CD4-positive, alpha-beta T cell treated with Interleukin-15 for 1 hour (primary cell): ENCODE results near the gene LIPC.

Experiments used
- DNase-seq: peaks from one replicate; pipeline ENCODE4 v3.0.0-alpha.2; 2020

LIPC gene

DNA sequence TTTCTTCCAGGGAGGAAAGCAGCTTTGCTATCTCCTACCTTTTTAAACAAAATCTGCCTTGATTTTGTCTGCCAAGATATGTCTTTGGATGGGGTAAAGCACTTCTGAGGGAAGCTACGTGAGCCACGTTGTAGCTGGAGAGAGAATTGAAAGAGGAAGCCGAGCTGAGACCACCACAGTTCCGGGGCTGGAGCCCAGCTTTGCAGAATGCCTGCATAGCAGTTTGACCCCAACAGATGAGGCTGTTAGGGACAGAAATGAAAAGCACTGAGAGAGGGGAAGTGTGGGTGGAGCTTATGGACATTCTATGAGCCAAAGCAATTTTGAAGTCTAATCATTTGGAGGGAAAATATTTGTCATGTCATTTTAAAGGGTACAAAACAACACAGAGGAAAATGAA, 45.4 kb downstream of the LIPC start:
- DNase-seq: no peak

DNA sequence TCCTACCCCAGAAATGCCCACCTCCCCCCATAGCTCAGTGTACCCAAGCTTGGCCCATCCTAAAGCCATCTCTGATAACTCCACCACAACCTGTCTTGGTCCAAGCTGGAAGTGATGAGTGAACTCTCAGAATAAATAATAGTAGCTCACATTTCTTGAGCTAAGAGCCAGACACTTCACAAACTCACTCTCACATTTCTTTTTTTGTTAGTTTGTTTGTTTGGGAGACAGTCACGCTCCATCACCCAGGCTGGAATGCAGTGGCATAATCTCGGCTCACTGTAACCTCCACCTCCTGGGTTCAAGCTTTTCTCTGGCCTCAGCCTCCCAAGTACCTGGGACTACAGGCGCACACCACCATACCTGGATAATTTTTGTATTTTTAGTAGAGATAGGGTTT, 46.2 kb downstream of the LIPC start:
- DNase-seq: no peak

DNA sequence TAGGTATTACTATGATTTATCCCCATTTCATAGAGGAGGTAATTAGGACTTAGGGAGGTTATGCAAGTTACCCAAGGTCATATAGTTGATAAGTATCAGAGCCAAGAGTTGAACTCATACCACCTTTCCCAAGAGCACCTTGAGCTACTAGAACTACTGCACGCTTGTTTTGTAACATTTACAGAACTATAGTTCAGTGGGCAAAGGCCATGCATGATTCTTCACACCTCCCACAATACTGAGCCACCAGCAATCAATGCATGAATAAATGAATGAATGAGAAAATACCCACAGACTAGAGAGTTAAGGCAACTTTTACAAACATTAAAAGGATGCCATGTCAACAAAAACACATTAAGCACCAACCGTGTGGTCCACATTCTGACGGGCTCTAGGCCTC, 46.8 kb downstream of the LIPC start:
- no peak for DNase-seq

DNA sequence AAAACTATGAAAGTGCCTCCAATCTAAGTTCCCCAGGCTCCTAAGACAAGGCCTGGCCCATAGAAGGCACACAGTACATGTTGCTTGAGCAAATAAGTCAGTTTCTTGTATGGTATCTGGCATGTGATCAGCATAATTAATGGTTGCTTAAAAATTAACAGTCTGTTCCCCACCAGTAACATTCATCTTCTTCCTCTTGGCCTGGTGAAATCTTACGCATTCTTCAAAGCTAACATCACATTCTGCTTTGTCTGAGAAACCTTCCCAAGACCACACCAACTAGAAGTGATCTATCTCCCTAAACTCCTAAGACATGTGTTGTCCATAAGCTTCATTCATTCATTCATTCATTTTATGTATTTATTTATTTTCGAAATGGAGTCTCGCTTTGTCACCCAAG, 48.1 kb downstream of the LIPC start:
- no peak for DNase-seq

DNA sequence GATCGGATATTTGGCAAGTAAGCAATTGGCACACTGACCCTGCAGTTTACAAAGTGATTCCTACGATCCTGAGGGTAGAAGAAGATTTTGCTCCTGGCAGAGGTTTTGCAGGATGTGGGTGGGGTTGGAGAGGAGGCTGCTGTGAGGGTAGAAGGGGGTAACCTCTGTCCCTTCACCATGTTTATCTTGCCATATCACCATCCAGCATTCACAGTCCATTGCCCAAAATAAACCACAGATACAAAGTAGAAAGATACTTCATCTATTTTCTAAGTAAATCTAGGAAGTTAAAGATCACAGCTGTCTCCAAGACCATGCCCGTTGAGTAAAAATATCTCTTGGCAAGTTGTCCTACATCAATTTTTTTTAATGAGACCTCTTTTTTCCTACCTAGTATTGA, 51.6 kb downstream of the LIPC start:
- DNase-seq: no peak

DNA sequence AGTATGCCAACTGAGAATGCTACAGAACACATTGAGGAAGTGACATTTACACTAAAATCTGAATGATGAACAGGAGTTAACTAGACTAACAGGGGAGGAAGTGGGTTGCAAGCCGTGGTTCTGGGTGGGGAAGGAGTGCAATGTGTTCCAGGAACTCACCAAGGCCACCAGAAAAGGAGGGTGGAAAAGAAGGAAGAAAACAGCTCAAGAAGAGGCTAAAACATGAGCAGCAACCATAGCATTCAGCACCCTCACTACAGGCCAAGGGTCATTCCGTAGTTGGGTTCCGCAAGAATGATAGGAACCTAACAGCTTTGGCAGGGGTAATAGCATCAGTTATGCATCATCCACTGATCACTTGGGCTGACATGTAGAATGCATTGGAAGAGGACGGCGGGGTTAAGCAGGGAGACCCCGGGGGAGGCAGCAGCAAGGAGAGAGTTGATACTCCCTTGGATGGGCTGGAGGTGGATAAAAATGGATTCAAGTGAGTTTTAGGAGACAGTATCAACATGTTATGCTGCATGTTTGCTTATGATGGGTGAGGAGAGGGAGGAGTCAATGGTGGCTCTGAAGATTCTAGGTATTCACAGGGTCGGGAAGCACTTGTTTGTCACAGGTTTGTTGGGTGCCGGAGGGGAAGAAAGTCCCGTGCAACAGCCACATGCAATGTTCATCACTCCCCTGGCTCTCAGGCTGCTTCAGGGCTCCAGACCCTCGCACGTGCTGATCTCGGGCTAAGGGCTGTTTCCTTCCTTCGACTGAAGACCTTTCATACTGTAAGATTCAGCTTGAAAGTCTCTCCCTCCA, 53.2 kb downstream of the LIPC start:
- peak; percentile 55 for DNase-seq

DNA sequence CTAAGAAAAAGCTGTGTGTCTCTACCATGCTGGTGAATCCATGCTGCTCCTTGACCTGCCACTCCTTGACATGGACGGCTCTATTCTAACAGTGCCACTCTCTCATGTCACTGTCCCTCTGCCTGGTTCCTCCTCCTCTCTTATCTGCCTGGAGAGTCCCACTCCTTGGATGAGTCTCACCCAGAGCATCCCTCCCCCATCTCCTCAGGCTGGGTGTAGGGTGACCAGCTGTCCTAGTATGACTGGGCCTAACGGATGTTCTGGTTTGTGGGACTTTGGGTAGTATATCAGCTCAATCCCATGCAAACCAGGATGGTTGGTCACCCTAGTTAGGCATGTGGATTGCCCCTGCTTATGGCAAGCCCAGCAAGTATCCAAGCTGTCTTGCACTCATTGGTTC, 54.3 kb downstream of the LIPC start:
- DNase-seq: no peak

DNA sequence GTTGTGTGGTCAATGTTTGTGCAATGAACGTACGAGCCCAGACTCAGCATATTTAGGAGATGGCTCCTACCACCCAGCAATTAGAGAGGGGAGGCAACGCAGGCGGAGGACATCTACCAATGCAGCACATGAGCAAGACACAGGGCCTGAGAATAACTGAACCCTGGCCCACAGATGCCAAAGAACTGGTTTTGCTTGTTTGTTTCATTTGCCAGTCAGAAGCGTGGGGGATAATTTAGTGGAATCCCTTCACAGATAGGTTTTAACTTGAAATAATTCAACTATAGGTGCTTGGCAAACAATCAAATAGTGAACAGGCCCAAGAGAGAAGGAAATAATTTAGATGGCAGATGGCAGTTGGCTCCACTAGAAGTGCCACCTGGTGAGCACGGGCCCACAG, 54.8 kb downstream of the LIPC start:
- DNase-seq: no peak

DNA sequence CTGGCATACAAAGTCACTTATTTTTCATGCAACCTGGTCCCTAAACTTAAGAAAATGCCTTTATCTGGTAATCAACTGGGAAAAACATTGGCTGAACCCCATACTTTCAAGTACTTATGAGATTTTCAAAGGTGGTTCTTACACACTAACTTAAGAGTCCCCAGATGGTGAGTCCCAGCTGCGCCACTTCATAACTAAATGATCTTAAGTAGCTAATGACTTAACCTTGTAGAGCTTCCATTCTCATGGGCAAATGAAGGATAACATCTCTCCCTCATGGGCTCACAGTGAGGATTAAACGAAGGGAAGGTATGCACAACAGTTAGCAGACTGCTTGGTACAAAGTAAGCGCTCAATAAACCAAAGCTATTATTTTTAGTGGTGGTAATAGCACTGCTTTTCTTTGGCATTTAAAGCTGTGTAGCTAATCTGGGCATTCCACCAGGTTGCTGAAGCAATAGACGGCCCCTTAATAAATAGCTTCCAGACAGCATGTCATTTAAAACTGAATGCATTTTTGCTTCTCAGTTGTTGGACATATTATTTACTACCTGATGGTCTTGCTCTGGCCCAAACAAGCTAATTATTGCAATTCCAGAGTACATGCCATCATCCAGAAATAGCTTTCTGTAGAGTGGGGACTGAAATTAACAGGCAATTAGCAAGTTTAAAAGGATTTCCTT, 55.4 kb downstream of the LIPC start:
- DNase-seq: no peak

DNA sequence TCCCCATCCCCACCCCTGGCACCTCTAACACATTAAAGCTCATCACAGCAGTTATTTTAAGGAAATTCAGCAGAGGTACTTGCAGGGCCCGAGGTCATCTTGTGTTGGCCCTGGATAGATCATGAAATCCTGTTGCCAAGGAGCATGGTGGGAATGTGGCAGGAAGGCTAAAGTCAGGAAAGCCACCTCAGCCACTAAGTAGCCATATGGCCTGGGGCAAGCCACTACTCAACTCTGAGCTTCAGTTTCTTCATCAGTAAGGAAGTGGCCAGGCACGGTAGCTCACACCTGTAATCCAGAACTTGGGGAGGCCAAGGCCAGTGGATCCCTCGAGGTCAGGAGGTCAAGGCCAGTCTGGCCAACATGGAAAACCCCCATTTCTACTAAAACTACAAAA, 55.9 kb downstream of the LIPC start:
- DNase-seq: no peak

DNA sequence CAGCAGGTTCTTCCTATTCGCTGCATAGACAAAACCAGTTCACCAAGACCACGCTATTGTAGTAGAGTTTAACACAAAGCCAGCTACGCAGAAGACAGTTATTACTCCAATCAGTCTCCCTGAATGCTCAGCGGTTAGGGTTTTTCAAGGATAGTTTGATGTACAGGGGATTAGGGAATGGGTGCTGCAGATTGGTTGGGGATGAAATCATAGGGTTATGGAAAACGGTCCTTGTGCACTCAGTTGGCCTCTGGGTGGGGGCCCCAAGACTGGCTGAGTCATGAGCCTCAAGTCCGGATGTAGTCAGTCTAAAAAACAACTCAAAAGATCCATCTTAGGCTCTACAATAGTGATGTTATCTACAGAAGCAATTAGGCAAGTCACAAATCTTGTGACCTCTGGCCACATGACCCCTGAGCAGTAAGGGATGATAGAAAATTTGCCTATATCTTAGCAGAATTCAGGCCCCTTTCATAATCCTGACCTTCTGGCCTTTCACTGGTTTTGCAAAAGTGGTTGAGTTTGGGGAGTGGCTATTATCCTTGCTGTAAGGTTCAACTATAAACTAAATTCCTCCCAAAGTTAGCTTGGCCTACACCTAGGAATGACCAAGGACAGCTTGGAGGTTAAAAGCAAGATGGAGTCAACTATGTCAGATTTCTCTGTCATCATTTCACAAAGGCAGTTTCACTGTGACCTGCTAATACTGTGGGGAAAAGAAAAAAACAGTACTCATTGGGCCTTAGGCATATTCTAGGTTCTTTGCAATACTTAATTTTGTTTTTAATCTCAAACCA, 57.7 kb downstream of the LIPC start:
- no peak for DNase-seq

DNA sequence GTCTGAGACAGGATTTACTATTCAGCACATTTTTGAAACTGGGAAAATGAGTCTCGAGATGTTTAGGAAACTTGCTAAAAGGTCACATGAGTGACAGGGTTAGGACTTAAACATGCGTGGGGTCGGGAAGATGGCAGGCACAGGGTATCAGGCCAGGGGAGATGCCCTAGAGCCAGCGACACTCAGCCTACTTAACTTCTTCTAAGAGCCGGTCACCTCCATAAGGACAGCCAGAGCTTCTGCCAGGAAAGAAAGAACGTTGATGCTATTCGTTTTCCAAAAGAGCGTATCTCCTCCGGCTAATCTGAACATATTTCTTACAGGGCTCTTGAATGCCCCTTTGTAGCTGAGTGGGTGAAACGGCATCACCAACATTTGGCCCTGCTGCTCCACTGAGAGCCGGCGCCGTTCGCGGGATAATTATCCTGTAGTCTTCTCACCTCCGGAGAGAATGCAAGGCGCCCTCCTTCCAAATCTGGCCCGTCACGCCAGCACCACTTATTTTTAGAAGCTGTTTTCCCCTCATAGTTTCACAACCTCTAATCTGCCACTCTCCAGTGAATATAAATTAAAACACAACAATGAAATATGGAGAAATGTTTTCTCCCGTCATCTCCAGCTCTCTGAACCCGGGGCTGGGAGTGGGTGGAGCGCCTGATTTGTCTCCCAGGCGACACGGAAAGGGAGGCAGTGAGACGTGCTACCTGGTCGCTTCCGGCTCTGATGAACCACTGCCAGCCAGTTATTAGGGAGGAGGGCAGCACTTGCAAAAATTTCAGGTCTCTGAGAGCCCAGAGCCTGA, 58.5 kb downstream of the LIPC start:
- no peak for DNase-seq

DNA sequence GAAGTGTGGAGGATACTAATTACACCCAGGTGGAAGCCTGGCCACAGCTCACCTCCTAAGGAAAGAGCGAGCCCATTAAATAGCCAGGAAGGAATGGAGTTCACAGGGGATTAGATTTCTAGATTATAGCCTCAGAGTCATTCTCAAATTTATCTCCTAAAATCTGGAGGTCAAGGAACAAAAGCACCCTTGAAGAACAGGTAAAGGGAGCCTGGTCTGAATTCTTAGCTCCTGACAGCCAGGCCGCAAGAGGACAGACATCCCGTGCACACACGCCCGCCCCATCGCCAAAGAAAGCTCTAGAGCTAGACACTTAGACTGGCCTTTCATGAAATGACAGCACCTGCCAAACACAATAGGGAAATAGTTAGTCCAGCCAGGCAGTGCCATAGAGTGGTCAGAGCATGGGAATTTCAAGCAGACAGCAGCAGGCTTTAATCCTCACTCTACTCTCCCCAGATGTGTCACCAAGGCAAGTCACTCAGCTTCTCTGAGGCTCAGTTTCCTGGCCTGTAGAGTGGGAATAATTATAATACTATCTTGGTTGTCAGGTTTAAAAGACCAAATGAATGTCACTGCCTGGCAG, 59.2 kb downstream of the LIPC start:
- DNase-seq: no peak

DNA sequence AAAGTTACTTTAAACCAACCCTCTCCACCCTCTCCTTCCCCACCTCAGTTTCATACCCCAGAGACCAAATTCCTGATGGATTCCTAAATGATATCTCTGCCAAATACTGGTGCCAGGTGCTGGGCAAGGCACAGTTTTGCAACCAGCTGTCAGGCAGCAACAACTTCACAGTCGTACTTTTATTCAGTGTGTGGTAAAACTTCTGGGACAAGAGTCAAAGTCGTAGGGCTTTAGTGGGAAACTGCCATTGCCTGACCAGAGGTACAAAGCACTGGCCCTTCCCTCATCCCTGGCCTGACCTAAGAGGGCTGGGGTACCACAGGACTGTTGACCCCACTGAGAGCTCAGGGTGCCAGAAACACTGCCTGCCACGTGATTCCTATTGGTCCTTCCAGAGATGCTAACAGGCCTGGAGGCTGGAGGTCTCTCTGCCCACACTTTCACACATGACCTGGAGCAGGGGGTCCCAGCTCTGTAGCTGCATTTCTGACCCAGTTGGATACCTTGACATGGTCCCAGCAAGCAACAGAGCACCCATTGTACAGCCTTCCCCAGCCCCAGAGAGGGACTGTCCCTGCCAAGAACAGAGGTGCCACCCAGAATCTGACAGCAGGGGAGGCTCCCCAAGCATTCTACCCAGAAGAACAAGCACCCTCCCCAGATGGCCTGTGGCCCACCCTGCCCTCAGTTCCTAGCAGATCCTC, 59.9 kb downstream of the LIPC start:
- DNase-seq: no peak

DNA sequence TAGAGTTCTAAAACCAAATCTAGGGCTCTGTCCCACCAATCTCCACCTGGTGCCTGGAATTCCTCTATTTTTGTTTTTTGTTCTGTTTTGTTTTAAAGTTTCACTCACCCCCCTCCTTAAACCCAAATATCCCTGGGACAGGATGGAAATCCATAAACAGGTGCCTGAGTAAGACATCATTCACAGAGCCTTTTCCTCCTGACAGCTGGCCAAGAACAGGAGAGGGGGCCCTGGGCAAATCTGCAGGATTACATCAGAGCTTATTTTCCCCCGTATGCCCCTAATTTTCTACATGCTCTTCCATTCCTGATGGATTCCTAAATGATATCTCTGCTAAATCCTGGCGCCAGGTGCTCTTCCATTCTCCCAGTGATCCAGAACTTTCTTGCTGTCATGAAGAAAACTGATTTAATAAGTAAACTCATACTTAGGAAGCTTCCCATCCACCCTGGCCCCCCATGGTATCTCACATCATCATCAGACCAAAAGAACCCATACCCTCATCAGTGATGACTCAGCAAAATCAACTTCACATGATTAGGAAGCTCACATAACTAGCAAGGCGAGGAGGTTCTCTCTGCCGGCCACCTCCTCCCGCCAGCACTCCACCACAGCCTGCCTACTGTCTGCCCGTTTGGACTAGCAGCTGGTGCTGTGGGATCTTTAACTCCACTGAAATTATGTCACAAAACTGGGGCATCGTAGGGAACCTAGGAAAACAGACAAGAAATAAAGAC, 61.0 kb downstream of the LIPC start:
- no peak for DNase-seq

DNA sequence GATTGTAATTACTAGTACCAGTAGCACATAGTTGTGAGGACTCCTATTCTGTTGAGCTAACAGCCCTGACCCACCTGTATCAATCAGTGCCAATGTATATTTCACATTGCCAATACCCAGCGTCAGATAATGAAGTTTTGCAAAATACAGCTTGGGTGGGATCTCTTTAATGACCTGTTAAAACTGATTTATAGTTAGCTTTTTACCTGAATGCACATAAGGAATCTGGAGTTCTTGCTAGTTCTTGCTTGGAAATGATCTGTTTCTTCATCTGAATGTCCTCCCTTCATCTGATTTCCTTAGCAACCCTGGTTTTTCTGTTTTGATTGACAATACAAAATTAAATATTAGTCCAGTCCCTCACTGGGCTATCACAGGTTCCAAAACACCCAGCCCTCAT, 62.8 kb downstream of the LIPC start:
- no peak for DNase-seq

DNA sequence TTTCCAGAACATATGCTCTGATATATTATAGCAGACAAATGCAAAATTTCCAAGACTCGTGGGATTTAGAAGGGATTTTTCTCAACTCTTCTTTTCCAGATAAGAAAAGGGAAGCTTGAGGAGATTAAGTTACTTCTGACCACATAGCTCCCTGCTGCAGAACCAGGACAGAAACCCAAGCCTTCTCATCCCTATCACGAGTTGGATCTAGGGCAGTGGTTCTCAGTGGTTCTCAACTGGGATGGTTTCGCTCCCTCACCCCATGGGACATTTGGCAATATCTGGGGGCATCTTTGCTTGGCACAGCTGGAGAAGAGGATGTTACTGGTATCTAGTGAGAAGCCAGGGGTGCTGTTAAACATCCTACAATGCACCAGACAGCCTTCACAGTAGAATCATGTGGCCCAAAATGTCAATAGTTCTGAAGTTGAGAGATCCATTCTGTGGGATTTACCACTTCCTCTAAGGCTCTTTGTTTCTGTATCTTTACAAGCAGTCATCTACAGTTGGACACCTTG, 64.2 kb downstream of the LIPC start:
- no peak for DNase-seq

DNA sequence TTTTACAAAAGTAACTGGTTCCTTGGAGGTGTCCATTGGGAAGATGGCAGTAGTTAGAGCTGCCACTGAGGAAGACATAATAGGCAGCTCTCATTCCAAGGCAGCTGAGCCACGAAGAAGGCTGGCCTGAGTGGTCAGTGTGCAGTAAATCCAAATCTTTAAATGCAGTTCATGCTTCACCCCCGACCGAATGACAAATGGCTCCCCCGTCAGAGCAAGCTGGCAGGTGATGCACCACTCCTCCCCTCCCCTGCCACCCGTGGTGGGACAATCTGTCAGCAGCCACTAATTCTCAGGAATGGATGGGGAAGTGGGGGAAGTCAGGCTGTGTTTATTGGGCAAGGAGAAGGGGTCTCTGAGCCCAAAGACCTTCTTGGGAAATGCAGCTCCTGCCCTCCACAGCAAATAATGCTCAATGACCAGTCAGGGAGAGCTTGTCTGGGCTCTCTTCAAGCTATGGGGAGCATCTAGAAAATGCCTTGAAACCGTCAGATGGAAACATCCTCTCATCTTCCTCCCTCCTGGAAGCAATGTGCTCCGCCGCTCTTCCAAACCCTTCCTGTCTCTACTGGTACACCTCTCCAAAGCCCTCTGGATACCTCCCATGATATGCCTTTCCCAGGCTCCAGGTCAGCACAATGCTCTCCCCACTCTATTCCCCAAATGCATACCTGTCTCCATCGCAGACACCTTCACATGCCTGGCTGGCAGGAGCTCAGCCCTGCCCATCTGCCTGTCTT, 65.4 kb downstream of the LIPC start:
- no peak for DNase-seq

DNA sequence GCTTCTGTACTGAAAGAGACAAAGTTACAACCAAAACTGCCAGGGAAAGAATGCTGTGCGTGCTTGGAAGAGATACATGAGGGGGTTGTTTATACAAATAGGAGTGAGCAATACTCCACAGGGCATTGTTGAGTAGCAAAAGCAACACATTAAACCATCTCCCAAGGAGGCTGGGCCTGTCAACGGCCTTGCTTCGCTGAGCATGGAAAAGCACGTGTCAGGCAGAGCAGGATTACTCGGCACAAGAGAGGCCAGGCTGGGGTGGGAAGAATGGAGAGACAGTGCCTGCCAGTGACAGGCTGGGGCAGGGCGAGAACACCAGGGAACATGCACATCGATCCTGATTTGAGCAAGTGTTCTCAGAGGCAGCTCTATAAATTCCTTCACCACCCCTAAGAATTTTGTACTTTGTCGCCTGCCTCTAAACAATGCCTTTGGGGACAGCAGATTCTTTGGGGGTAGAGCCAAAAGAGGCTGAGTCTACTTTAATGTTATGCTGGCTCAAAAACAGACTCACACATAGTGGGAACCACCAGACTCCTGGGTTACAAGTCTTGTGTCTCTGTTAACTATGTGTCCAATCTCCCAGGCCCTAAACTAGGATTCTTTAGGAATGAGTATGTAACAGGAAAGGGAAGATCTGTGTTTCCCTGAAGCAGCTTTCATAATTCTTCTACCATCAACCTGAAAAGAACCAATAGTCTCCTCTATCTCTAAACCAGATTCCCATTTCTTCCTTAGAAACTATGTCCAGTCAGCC, 67.2 kb downstream of the LIPC start:
- no peak for DNase-seq

DNA sequence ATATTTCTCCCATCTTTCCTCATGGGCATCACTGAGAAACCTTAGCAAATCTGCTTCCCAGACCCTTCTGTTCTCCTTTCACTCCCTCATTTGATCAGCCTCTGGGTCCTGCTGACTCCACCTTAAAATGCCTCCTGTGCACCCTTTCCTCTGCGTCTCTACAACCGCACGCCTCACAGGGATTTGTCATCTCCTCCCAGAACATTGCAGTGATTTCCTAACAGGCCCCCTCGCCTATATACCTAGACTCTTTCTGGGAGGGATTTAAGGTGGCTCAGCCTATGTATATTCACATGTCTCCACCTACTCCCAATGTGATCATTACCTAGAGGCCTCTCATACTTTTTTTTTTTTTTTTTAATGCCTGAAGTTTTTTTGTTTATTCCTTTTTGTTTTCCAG, 69.2 kb downstream of the LIPC start:
- no peak for DNase-seq
